Fibroblast of peridontal ligament (primary cell): ENCODE data around the gene AGT.
"Not testable (repeated sequence)": the region's sequence is repeated elsewhere in the genome, so short reads cannot be mapped to it uniquely, and the experiment has no call there.

Source experiments
- DNase-seq: peaks from one replicate; pipeline ENCODE4 v3.0.0-alpha.2; 2010; ENCODE audit errors: extremely low read depth

AGT gene

GRCh38 chr1:230744382-230744781 is 30.5 kb upstream of the AGT start:
- DNase-seq, result peak; percentile 17

- DNase-seq, result no peak
Measured at GRCh38 chr1:230743899-230744298, 30.0 kb upstream of the AGT start.

- no peak for DNase-seq
Measured at GRCh38 chr1:230739564-230740290, 25.8 kb upstream of the AGT start.

GRCh38 chr1:230737622-230738262 is 23.8 kb upstream of the AGT start:
- no peak for DNase-seq

GRCh38 chr1:230735447-230735846 is 21.5 kb upstream of the AGT start:
- DNase-seq, result no peak

GRCh38 chr1:230730977-230731376 is 17.1 kb upstream of the AGT start:
- no peak for DNase-seq

GRCh38 chr1:230728710-230729392 is 14.9 kb upstream of the AGT start:
- peak; percentile 25 for DNase-seq

GRCh38 chr1:230725256-230726012 is 11.5 kb upstream of the AGT start:
- DNase-seq, result no peak

- DNase-seq, result not testable (repeated sequence)
Measured at GRCh38 chr1:230721849-230722522, 8.1 kb upstream of the AGT start.

- peak; percentile 48 for DNase-seq
Measured at GRCh38 chr1:230717251-230717650, 3.3 kb upstream of the AGT start.

- DNase-seq, result not testable (repeated sequence)
Measured at GRCh38 chr1:230716453-230716852, 2.5 kb upstream of the AGT start.

- DNase-seq, result no peak
Measured at GRCh38 chr1:230715510-230715909, 1.6 kb upstream of the AGT start.

GRCh38 chr1:230713547-230713914 is 391 bp downstream of the AGT start:
- no peak for DNase-seq

- no peak for DNase-seq
Measured at GRCh38 chr1:230713138-230713537, 784 bp downstream of the AGT start.

- no peak for DNase-seq
Measured at GRCh38 chr1:230712470-230712942, 1.4 kb downstream of the AGT start.

- DNase-seq, result no peak
Measured at GRCh38 chr1:230711245-230711644, 2.7 kb downstream of the AGT start.

- DNase-seq, result no peak
Measured at GRCh38 chr1:230710543-230710904, 3.4 kb downstream of the AGT start.

GRCh38 chr1:230709619-230710542 is 4.0 kb downstream of the AGT start:
- no peak for DNase-seq

GRCh38 chr1:230708631-230709580 is 5.0 kb downstream of the AGT start:
- DNase-seq, result no peak
